ENCODE results near the gene WNT5B. TPM values are rescaled to one million over a fixed set of nuclear protein-coding genes. Genes with fewer than 3 reads are reported as not detected.

WNT5B gene
- total and polyA plus RNA-seq, 2 donors (not counting 1 experiment from before 2014, with no cell fraction given), result 0.33 to 0.57 TPM

DNA sequence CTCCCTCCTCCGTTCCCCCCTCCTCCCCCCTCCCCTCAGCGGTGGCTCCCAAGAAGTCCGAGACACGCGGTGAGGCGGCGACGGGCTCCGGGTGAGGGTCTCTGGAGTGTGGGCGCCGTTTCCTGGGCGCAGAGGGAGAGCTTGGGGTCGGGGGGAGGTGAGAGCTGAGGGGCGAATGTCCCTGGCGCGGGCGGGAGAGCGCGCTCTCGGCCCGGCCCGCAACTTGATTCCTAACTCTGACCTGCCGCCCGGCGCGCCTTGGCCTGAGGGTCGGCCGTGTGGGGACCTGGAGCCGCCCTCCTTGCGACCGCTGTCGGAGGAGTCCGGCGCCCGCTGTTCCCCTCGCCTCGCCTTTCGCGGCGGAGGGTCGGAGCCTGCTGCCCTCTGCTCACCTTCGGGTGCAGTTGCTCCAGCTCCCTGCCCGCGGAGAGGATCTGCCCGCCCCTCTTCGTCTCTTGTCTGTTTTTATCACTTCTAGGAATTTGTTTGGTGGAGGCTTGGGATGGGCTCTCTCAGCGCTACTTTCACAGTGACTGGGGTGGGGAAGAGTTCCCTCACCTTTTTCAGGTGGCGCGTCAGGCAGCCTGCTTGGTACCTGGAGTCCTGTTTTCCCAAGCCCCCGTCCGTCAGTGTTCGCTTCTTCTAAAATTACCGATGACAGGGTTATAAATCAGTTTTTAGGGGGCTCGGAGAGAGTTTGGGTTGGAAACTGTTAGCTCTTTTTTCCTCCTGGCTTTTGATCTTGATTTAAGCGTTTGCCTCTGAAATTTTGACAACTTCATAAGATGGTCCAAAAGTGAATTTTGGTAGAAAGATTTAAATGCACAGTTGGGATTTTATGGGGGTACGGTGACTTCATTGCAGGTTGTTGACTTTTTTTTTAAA, 62.3 kb downstream of the WNT5B start:
- TF ChIP-seq CTCF (IDR thresholded peaks at IDR 0.05) (no peak), EZH2 (IDR thresholded peaks at IDR 0.05; ENCODE audit: borderline replicate concordance, insufficient read depth, low read depth, low read length, poor library complexity, severe bottlenecking) (no peak)
- Mint-ChIP-seq H3K4me3 (peak overlapping the region; percentile 86), H3K27ac (peak overlapping the region; percentile 96), H3K27me3 (peaks cover 2% of the 10 kb centered on the region), H3K4me1 (peaks cover 42% of the 10 kb centered on the region), H3K9me3 (ENCODE audit: insufficient read depth) (no peaks in the 10 kb centered on the region)
- Histone ChIP-seq H3K4me1 (ENCODE audit: control insufficient read depth in 2 of 2, insufficient read depth in 2 of 2, low read length in 2 of 2) (peaks cover 28 to 30% of the 10 kb centered on the region in 2 donors), H2AFZ (ENCODE audit: insufficient read depth, low read depth, low read length, poor library complexity, severe bottlenecking) (peak overlapping the region; percentile 95), H3K36me3 (replicated peaks in 1 of 2; ENCODE audit: control extremely low read depth in 1 of 2, control insufficient read depth in 1 of 2, extremely low read depth in 1 of 2, insufficient read depth in 2 of 2, low read length in 1 of 2) (no peaks in the 10 kb centered on the region), H3K79me2 (ENCODE audit: control insufficient read depth, insufficient read depth, low read length) (peaks cover 51% of the 10 kb centered on the region), H4K20me1 (ENCODE audit: control insufficient read depth, insufficient read depth, low read length, poor library complexity, severe bottlenecking) (peaks cover 21% of the 10 kb centered on the region), H3K4me3 (ENCODE audit: control extremely low read depth in 1 of 5, extremely low read depth in 1 of 5, insufficient read depth in 1 of 5, low read depth in 2 of 5, low read length in 4 of 5) (peak overlapping the region; percentile 51 to 91 (median 78)), H3K4me2 (replicated peaks; ENCODE audit: low read depth, low read length, poor library complexity, severe bottlenecking) (peak overlapping the region; percentile 89), H3K27ac (ENCODE audit: low read length in 2 of 2) (peak overlapping the region; percentile 79 to 97), H3K9me3 (ENCODE audit: control extremely low read depth in 1 of 3, control insufficient read depth in 2 of 3, insufficient read depth in 1 of 3, low read length in 2 of 3) (no peaks in the 10 kb centered on the region), H3K9ac (ENCODE audit: low read length) (peak overlapping the region; percentile 92), H3K27me3 (replicated peaks in 1 of 4; ENCODE audit: control extremely low read depth in 1 of 4, control insufficient read depth in 3 of 4, insufficient read depth in 4 of 4, low read length in 3 of 4) (no peaks in the 10 kb centered on the region)
- CTCF ChIA-PET, result interaction anchor here (0.6 to 5.0 kb wide), 8 partner anchors 19 to 248 kb away, joined by 3 to 23 read pairs (median 4); no protein-coding TSS in a partner anchor
- POLR2A ChIA-PET, result interaction anchor here (0.6 to 1.0 kb wide), 3 partner anchors 29 to 234 kb away, joined by 3 to 7 read pairs (median 5); no protein-coding TSS in a partner anchor
- intact Hi-C loops (cut with micrococcal nuclease), result loop anchor here (2.0 to 5.0 kb wide), 5 partner anchors 31 to 1289 kb away; partner anchors contain the start of genes CCDC77 and FBXL14
- under 1% methylated on average over 41 of the region's 56 CpGs for WGBS (ENCODE audit: insufficient coverage)
- ATAC-seq (ENCODE audit: low read depth) (peak; percentile 34), DNase-seq (no peak)
